ENCODE results near the gene CD151.

The CD151 gene

DNA sequence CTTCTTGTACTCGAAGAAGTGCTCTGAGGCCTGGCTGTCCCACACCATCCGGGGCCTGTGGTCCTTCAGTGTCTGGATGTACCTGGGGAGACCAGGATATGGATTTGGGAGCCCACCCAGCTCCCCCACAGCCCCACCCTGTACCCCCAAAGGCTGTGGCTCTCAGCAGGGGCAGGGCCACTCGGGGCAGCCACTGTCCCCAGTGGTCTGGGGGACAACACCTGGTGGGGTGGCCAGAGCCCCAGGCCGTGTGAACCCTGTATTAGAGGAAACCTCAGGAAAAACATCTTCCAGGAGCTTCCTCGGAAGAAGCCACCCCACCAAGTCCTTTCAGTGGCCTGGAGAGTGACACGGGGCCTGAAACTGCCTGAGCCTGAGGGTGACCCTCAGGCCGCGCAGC is 37.7 kb downstream of the CD151 start:
- Histone ChIP-seq H2AFZ (ENCODE audit: low read length) (no peak overlapping the region), H3F3A (ENCODE audit: insufficient read depth, low read length) (no peaks in the 10 kb centered on the region), H3K9ac (ENCODE audit: low read length) (no peak overlapping the region), H3K9me2 (ENCODE audit: low read depth, low read length) (no peaks in the 10 kb centered on the region), H3K4me1 (ENCODE audit: insufficient read depth, low read length, severe bottlenecking) (no peaks in the 10 kb centered on the region), H4K20me1 (ENCODE audit: insufficient read depth, low read length) (no peaks in the 10 kb centered on the region), H3K4me3 (ENCODE audit: low read depth, low read length, poor library complexity, severe bottlenecking) (no peak overlapping the region), H3K4me2 (ENCODE audit: low read length) (no peak overlapping the region), H3K79me2 (ENCODE audit: insufficient read depth, low read length) (no peaks in the 10 kb centered on the region), H3K27ac (ENCODE audit: low read depth, low read length, poor library complexity, severe bottlenecking) (no peak overlapping the region), H3K9me3 (ENCODE audit: low read length) (no peaks in the 10 kb centered on the region), H3K27me3 (ENCODE audit: insufficient read depth, low read length) (peaks cover 3% of the 10 kb centered on the region; the same call in 1 of the 2 replicates), H3K36me3 (ENCODE audit: insufficient read depth, low read length) (no peaks in the 10 kb centered on the region; the same call in 1 of the 2 replicates)
- TF ChIP-seq EZH2 (IDR thresholded peaks at IDR 0.05; ENCODE audit: borderline replicate concordance, low read length), result no peak
- TF ChIP-seq, protein P1, sequence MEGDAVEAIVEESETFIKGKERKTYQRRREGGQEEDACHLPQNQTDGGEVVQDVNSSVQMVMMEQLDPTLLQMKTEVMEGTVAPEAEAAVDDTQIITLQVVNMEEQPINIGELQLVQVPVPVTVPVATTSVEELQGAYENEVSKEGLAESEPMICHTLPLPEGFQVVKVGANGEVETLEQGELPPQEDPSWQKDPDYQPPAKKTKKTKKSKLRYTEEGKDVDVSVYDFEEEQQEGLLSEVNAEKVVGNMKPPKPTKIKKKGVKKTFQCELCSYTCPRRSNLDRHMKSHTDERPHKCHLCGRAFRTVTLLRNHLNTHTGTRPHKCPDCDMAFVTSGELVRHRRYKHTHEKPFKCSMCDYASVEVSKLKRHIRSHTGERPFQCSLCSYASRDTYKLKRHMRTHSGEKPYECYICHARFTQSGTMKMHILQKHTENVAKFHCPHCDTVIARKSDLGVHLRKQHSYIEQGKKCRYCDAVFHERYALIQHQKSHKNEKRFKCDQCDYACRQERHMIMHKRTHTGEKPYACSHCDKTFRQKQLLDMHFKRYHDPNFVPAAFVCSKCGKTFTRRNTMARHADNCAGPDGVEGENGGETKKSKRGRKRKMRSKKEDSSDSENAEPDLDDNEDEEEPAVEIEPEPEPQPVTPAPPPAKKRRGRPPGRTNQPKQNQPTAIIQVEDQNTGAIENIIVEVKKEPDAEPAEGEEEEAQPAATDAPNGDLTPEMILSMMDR (IDR thresholded peaks at IDR 0.05; ENCODE audit: low read length), result no peak

DNA sequence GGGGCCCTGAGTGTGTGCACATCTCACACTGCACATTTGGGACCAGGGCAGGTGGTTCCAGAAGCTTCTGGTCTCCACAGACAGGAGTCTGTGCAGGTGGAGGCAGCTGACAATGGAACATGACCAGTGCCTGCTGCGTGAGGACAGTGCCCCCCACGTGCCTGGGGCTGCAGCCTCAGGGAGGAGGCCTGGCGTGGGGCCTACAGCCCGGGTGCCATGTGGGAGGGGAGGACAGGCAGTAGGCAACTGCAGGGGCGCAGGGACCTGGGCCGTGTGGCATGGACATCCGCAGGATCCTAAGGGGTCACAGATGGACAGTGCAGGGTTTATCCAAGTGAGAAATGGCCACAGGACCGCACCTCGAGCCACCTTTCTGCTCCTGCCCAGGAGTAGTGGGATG is 38.7 kb downstream of the CD151 start:
- H3F3A ChIP-seq (ENCODE audit: insufficient read depth, low read length), result no peaks in the 10 kb centered on the region
- TF ChIP-seq, protein P1 (IDR thresholded peaks at IDR 0.05; ENCODE audit: low read length), result no peak
- no peaks in the 10 kb centered on the region for H3K4me1 ChIP-seq (ENCODE audit: insufficient read depth, low read length, severe bottlenecking)
- H2AFZ ChIP-seq (ENCODE audit: low read length), result no peak overlapping the region
- H3K79me2 ChIP-seq (ENCODE audit: insufficient read depth, low read length), result no peaks in the 10 kb centered on the region
- no peak overlapping the region for H3K9ac ChIP-seq (ENCODE audit: low read length)
- H3K27ac ChIP-seq (ENCODE audit: low read depth, low read length, poor library complexity, severe bottlenecking), result no peak overlapping the region
- H3K9me2 ChIP-seq (ENCODE audit: low read depth, low read length), result no peaks in the 10 kb centered on the region
- H4K20me1 ChIP-seq (ENCODE audit: insufficient read depth, low read length), result no peaks in the 10 kb centered on the region
- H3K36me3 ChIP-seq (ENCODE audit: insufficient read depth, low read length), result no peaks in the 10 kb centered on the region; the same call in 1 of the 2 replicates
- no peaks in the 10 kb centered on the region for H3K9me3 ChIP-seq (ENCODE audit: low read length)
- H3K4me3 ChIP-seq (ENCODE audit: low read depth, low read length, poor library complexity, severe bottlenecking), result no peak overlapping the region
- no peak overlapping the region for H3K4me2 ChIP-seq (ENCODE audit: low read length)
- H3K27me3 ChIP-seq (ENCODE audit: insufficient read depth, low read length), result no peaks in the 10 kb centered on the region; the same call in 1 of the 2 replicates

DNA sequence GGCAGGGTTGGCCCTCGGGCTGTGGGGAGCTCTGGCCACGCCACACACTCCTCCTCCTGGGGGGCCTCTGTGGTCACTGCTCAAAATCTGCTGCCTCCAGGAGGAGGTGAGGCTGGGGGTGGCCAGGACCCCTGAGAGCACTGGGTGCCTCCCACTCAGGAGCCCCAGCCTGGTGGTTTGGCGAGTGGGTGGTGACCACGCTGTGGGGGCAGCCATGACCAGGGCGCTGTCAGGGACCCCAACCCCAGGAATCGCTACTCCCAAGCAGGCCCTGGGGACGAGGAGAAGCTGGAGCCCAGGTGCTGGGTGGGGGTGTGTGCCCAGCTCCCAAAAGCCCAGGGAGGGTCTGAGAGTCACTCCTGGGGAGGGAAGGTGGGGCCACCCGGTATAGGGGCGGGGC is 40.0 kb downstream of the CD151 start:
- H4K20me1 ChIP-seq (ENCODE audit: insufficient read depth, low read length), result no peaks in the 10 kb centered on the region
- H2AFZ ChIP-seq (ENCODE audit: low read length), result no peak overlapping the region
- no peaks in the 10 kb centered on the region for H3K9me3 ChIP-seq (ENCODE audit: low read length)
- H3F3A ChIP-seq (ENCODE audit: insufficient read depth, low read length), result no peaks in the 10 kb centered on the region
- H3K4me2 ChIP-seq (ENCODE audit: low read length), result no peak overlapping the region
- no peaks in the 10 kb centered on the region for H3K79me2 ChIP-seq (ENCODE audit: insufficient read depth, low read length)
- no peaks in the 10 kb centered on the region for H3K9me2 ChIP-seq (ENCODE audit: low read depth, low read length)
- no peak overlapping the region for H3K9ac ChIP-seq (ENCODE audit: low read length)
- H3K4me3 ChIP-seq (ENCODE audit: low read depth, low read length, poor library complexity, severe bottlenecking), result no peak overlapping the region
- H3K27me3 ChIP-seq (ENCODE audit: insufficient read depth, low read length), result no peaks in the 10 kb centered on the region; the same call in 1 of the 2 replicates
- no peak overlapping the region for H3K27ac ChIP-seq (ENCODE audit: low read depth, low read length, poor library complexity, severe bottlenecking)
- TF ChIP-seq, protein P1 (IDR thresholded peaks at IDR 0.05; ENCODE audit: low read length), result no peak
- no peak for TF ChIP-seq EZH2 (IDR thresholded peaks at IDR 0.05; ENCODE audit: borderline replicate concordance, low read length)
- H3K36me3 ChIP-seq (ENCODE audit: insufficient read depth, low read length), result peaks cover under 1% of the 10 kb centered on the region; the same call in 1 of the 2 replicates
- H3K4me1 ChIP-seq (ENCODE audit: insufficient read depth, low read length, severe bottlenecking), result no peaks in the 10 kb centered on the region
